ACHN (cell line): ENCODE results near the gene CERS5.
"Not testable (repeated sequence)": the region's sequence is repeated elsewhere in the genome, so short reads cannot be mapped to it uniquely, and the experiment has no call there.

ENCODE experiments used
- DNase-seq: peaks from one replicate; pipeline ENCODE4 v3.0.0-alpha.2; 2015
- in situ Hi-C: cut with HindIII; loops from 2 replicates; pipeline ENCODE4 v1.10.0; 2017; ENCODE audit warnings: low sequenced_read_pairs, low pct_ligation_motif_present, low pct_unique_long_range_greater_than_20kb

CERS5 gene

DNA sequence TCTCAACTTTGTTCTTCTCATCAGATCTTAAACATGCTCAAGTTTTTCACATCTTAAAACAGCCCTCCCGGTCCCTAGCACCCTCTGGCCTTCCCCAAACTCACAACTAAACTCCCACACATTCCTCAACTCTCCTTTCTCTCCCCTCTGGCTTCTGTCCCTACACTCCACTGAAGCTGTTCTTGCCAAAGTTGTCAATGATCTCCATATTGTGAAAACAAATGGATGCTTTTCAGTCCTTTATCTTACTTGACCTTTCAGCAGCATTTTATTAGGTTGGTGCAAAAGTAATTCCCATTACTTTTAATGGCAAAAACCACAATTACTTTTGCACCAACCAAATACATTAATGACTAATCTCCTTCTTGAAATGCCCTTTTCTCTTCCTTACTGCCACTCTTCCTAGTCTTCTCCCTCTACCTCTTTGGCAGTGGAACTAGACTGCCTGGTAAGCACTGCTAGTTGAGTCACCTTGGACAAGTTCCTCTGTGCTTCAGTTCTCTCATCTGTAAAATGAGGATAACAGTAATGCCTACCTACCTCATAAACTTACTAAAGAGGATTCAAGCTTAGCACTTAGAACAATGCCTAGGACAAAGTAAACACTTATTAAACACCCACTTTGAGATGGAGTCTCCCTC lies 16.0 kb downstream of the CERS5 start:
- in situ Hi-C loops, result no loop called here

DNA sequence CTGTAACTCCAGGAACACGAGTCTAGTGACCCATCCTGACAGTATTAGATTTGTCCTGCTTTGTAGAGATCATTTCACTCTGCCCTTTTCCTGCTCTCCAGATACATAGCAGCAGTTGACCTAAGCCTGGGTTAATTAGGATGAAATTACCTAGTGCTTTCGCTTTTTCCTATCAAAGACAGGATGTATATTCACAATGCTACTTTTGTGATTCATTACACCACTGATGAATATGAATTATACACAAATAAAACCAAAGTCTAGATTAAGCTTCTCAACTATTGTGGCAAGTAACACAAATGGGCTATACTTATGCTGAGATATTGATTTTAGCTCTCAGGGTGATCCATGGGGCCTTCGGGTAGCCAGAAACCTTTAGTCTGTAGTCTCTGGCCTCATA lies 17.9 kb downstream of the CERS5 start:
- DNase-seq, result no peak
- in situ Hi-C loops, result no loop called here

More for the DNA sequence above, 16.0 kb downstream of the CERS5 start:
- no peak for DNase-seq

- DNase-seq, in situ Hi-C loops: not testable (repeated sequence)
Observed at GRCh38 chr12:50148011-50148410, 19.2 kb downstream of the CERS5 start.

DNA sequence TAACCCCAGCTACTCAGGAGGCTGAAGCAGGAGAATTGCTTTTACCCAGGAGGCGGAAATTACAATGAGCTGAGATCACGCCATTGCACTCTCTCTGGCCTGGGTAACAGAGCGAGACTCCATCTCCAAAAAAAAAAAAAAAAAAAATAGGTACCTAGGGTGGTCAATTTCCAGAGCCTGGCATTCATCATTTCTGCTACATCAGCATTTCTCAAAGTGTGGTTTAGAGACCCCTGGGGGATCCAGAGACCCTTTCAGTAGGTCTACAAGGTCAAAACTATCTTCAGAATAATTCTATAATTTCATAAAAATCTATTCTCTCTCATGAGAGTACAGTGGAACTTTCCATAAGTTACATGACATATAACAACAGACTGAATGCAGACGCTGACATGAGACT lies 19.9 kb downstream of the CERS5 start:
- in situ Hi-C loops, result no loop called here
- DNase-seq, result no peak

DNA sequence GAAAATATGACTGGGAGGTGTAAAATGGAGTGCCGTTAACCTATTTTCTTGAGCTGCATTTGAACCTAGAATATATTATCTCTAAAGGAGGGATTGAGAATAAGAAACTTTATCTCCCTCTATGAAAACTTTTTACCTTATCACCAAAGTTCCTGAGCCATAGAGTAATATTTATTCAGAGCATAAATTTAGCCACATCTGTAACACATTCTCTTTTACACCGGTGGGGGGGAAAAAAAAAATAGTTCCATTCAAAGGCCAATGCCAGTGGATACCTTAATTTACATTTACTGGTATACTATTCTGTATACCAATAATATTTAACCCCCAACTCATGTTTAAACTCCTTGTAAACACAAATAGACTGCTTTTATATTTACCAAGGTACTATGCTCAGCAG lies 21.7 kb downstream of the CERS5 start:
- DNase-seq, result no peak
- in situ Hi-C loops, result no loop called here

GRCh38 chr12:50142993-50143392 lies 24.2 kb downstream of the CERS5 start:
- no peak for DNase-seq
- in situ Hi-C loops, result no loop called here

- DNase-seq, result peak; percentile 52
- in situ Hi-C loops, result no loop called here
Observed at GRCh38 chr12:50132505-50133135, 34.5 kb downstream of the CERS5 start.

DNA sequence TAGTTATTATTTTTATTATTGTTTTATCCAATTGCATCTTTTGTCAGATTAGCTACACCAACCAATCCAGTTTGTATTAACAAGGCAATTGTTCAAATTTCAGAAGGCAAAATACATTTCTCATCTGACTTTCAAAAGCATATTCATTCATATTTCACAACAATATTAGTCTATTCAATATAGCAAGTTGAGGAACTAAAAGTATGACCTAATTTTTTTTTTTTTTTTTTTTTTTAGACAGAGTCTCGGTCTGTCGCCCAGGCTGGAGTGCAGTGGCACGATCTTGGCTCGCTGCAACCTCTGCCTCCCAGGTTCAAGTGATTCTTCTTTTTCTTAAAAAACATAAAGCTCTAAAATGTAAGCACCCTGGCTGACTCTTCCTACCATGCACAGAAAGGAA lies 37.9 kb downstream of the CERS5 start:
- DNase-seq, result no peak
- in situ Hi-C loops, result no loop called here

- DNase-seq, result no peak
- in situ Hi-C loops, result no loop called here
Observed at GRCh38 chr12:50127546-50127945, 39.6 kb downstream of the CERS5 start.

- DNase-seq, result no peak
- in situ Hi-C loops, result no loop called here
Observed at GRCh38 chr12:50123203-50123602, 44.0 kb downstream of the CERS5 start.

DNA sequence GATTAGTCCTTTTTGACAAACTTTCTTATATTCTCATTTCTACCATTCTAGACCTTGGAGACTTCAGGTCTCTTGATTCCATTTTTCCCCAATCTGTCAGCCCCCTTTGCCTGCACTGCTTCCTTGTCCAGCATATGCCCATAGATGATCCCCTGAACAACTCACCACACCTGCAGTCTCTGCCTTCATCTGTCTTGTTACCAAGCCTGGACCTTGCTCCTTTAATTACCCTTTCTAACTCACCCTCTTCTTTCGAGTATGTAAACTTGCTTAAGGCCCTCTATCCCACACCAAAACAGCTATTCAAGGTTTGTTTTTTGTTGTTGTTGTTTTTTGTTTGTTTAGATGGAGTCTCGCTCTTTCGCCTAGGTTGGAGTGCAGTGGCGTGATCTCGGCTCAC lies 45.5 kb downstream of the CERS5 start:
- in situ Hi-C loops, result no loop called here
- no peak for DNase-seq

DNA sequence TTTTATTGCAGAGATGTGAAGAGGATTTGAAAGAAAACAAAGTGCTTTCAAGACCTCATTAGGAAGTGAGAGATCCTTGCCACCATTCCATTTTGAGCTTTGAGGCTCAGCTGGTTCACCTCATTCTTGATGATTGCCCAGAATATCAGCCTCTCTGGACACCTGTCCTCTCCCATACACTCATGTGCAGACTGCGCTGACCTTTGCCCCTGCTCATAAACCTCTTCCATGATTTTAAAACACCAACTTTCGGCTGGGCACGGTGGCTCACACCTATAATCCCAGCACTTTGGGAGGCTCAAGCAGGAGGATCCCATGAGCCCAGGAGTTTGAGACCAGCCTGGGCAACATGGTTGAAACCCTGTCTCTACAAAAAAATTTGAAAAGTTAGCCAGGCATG lies 46.2 kb downstream of the CERS5 start:
- in situ Hi-C loops, result no loop called here
- no peak for DNase-seq

GRCh38 chr12:50120521-50120920 lies 46.6 kb downstream of the CERS5 start:
- in situ Hi-C loops, result no loop called here
- no peak for DNase-seq

- no peak for DNase-seq
- in situ Hi-C loops, result no loop called here
Observed at GRCh38 chr12:50119387-50119786, 47.8 kb downstream of the CERS5 start.

DNA sequence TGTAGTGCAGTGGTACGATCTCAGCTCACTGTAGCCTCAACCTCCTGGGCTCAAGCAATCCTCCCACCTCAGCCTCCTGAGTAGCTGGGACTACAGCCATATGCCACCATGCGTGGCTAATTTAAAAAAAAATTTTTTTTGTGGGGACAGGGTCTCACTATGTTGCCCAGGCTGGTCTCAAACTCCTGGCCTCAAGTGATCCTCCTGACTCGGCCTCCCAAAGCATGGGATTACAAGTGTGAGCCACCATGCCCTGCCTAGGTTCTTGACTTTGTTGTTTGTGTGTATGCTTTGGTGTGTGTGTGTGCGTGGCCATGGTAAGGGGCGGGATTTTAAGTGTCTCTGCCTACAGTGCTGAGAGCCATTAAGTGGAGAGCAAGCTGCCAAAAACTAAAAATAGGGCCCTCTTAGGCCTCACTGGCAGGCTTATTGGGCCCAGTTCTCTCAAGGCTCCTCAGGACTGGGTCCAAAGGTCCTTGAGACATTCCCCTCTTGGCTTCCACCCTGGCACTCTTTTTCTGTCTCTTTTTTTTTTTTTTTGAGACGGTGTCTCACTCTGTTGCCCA lies 50.0 kb downstream of the CERS5 start:
- DNase-seq, result no peak
- in situ Hi-C loops, result no loop called here

GRCh38 chr12:50112456-50113218 lies 54.5 kb downstream of the CERS5 start:
- in situ Hi-C loops, result no loop called here
- peak; percentile 76 for DNase-seq

DNA sequence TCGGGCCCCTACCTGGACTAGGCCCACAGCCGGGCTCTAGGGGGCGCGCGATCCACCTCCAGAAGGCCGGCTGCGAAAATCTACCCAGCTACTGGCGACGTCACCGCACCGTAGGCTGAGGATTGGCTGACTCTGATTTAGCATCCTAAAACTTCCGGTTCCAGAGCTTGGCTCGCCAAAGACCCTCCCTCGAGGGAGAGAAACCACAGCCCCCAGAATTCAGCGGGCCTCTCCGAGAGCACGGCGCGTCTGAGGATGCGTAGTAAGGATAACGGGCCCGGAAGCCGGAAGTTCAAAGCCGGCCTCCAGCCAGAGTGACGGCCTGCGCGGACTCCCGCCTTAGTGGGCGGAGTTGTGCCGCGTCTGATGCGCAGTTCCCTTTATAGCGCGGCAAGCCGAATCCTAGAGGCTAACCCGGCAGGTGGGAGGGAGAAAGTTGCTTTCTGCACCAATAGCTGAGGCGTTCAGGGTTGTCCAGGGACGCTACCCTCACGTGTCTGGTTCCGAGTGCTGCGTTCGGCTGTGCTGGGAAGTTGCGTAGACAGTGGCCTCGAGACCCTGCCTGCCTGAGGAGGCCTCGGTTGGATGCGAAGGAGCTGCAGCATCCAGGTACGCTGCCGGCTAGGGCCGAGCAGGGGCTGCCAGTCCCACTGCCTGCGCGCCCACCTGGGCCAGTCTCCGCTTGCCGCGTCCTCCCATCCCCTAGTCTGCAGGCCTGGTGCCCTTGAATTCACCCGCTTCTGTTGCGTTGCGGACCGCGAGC lies 55.3 kb downstream of the CERS5 start, which contains the start of gene COX14:
Gene COX14, plus strand, starts transcription at position 544 of the 763 bp plus-strand sequence. CDS start 7,808 bp downstream, outside the sequence.
- DNase-seq, result peak; percentile 100
- in situ Hi-C loops, result no loop called here

- in situ Hi-C loops, result no loop called here
Observed at GRCh38 chr12:50111395-50111692, 55.8 kb downstream of the CERS5 start.

More at GRCh38 chr12:50111395-50111692, 55.8 kb downstream of the CERS5 start:
- no peak for DNase-seq
